GM08714 (cell line): ENCODE results near the gene IGF2.

Experiments used
- H3K4me3 ChIP-seq: fragments of 200-500 bp; sonication (Bioruptor generic); 2 replicates; pipeline ENCODE4 v1.5.1; 2014; ENCODE audit warnings: mild to moderate bottlenecking, low read length, inconsistent platforms
- ZNF274 ChIP-seq: IDR thresholded peaks from 2 replicates; pipeline ENCODE4 v1.6.1; 2012; ENCODE audit warnings: mild to moderate bottlenecking, low read depth, low read length

IGF2 gene

GRCh38 chr11:2138431-2139122, 612 bp downstream of the IGF2 start:
- no peak overlapping the region for H3K4me3 ChIP-seq
- TF ChIP-seq ZNF274, result no peak

GRCh38 chr11:2138068-2138430, 1.1 kb downstream of the IGF2 start:
- no peak for TF ChIP-seq ZNF274
- H3K4me3 ChIP-seq, result no peak overlapping the region

DNA sequence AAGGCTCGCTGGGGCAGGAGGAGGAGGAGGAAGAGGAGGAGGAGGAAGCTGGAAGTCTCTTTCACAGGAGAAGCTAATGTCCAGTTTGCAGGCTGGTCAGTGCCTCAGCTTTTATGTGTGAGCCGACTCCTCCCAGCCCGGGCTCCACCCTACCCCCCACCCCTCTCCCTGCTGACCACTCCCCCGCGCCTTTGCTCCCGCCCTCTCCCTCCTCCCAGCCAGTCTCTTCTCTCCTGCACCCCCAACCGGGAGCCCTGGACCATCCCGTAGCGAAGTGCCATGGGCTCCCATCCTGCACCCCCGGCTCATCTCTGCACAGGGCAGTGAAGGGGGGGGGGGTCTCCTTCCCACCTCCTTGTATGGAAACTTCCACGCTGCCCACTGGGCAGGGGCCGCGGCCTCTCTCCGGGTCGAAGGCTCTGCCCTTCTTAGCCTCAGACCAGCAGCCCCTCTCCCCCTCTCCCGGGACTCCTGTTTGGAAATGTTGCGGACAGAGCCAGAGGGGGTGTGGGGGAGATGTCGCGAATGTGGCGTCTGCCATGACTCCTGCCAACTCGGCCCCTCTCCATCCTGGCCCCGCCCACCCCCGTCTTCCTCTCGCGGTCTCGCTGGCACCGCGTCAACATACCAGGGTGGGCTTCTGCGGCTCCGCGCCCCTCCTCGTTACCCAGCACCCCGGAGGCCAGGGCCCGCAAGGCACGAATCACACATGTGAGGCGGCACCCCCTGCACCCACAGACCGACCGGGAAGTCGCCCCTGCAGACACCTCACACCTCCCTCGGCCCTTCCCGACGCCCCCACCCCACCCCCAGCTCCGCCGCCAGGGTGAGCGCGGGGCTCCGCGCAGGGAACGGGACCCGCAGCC, 1.8 kb downstream of the IGF2 start:
- H3K4me3 ChIP-seq, result no peak overlapping the region
- no peak for TF ChIP-seq ZNF274

DNA sequence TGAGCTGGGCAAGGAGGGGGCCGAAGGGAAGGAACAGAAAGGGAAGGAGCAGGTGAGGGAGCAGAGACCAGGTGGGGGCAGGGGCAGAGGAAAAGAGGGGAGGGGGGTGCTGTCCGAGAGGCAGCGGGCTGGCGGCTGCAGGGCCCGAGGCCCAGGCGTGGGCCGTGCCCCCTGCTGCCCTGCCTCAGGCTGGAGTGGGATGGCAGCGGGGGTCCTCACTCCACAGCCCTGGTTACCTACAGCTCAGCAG, 2.3 kb downstream of the IGF2 start:
- no peak for TF ChIP-seq ZNF274
- H3K4me3 ChIP-seq, result no peak overlapping the region

DNA sequence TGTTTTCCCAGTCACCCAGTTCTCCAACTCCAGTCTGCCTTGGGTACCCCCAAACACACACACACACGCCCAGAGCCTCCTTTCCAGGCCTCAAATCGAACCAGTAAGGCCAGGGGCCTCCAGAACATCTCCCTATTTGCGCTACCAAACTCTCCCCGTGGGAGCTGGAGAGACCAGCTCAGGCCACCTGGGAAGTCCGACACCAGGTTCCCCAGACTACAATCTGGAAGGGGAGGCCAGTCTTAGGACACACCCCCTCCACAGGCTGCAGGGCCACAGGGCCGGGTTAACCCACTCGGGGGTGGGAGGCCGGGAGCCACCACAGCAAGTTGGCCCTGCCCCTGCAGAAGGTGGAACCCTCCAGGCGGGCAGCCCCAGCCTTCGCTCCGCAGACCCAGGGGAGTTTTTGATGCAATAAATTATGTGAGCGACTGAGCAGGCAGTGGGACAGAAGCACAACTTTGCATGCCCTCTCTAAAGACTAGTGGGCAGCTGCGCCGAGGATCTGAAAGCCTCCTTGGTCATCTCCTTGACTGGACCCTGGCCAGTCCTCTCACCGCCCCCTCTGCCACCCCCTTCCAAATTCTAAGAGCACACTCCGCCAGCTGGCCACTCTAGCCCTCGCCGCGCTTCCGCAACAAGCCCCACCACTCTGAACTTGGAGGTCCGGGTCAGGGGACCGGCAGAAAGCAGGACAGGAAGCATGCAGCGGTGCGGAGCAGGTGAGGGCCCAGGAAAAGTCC, 2.8 kb downstream of the IGF2 start:
- no peak overlapping the region for H3K4me3 ChIP-seq
- no peak for TF ChIP-seq ZNF274

DNA sequence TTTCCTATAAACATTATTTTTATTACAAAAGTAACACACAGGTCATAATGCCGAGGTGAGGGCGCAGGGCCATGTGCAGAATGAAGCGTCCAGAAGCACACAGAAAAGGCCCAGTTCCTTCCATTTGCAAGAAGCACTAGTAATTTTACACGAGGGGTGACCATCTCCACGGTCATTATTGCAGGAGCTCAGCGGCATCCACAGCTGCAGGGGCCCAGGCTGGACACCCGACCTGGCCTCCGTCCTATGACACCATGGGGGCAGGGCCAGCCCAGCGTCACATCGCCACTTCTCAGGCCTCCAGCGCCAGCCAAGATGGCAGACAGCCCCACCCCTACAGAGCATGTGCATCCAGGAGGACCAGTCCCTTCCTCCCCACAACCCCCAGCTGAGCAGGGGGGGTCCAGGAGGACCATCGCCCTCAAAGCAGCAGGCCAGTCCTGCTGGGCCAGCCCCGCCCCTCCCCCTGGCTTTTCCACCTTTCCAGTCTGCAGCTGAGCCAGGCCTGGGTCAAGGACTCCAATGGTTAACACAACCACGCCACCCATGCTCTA, 3.5 kb downstream of the IGF2 start:
- no peak overlapping the region for H3K4me3 ChIP-seq
- no peak for TF ChIP-seq ZNF274

DNA sequence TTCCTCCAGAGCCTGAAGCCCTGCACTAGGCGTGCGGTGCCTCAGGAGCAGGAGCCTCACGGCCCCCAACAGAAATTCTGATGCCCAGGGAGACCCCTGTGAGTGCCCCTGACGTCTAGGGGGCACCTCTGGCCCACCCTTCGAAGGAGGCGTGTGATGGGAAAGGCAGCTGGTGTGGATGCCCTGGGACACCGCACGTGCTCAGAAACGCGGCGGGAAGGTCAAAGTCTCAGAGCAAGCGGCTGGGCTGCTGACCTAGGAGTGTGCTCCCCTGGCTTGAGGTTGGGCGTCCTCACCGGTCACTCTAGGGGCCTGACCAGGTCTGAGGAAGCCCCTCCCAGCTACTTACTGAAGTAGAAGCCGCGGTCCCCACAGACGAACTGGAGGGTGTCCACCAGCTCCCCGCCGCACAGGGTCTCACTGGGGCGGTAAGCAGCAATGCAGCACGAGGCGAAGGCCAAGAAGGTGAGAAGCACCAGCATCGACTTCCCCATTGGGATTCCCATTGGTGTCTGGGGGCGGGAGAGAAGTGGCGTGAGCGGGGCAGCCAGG, 4.1 kb downstream of the IGF2 start:
- TF ChIP-seq ZNF274, result no peak

GRCh38 chr11:2134022-2135010, 4.9 kb downstream of the IGF2 start:
- H3K4me3 ChIP-seq, result no peak overlapping the region
- no peak for TF ChIP-seq ZNF274

More for the DNA sequence above, 4.1 kb downstream of the IGF2 start:
- no peak overlapping the region for H3K4me3 ChIP-seq

DNA sequence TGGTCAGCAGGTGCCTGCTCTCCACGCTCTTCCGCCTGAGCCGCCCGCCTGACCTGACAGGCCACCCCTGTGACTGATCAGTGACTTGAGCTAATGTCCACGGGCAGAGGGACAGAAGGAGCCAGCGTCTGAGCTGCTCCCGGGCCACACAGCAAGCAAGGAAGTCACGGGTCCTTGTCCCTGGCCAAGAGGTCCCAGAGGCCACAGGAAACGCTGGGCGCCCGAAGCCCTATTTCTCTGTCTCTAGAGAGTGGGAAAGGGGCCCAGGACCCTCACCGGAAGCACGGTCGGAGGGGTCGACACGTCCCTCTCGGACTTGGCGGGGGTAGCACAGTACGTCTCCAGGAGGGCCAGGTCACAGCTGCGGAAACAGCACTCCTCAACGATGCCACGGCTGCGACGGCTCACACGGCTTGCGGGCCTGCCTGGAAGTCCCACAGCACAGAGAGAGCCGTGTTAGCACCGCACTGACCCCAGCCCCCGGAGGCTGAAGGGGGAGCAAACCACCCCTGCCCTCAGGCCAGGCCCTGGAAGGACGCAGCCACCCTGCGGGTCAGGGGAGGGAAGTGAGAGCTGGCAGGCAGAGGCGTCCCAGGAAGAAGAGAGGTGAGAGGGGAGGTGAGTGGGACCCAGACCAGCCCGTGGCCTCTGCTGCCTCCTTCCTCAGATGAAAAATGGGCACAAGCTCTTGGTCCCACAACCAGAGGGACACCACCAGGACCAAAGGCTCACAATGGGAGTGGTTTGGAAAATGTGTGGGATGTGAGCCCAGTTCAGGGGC, 5.8 kb downstream of the IGF2 start:
- no peak overlapping the region for H3K4me3 ChIP-seq
- no peak for TF ChIP-seq ZNF274

DNA sequence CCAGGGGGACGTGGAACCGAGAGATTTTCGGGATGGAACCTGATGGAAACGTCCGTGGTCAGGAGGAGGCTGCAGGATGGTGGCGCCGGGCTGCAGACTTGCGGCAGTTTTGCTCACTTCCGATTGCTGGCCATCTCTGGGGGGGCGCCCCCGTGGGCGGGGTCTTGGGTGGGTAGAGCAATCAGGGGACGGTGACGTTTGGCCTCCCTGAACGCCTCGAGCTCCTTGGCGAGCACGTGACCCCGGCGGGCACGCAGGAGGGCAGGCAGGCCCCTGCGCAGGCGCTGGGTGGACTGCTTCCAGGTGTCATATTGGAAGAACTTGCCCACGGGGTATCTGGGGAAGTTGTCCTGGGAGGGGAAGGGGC, 6.3 kb downstream of the IGF2 start:
- no peak for TF ChIP-seq ZNF274
- no peak overlapping the region for H3K4me3 ChIP-seq

GRCh38 chr11:2132246-2132645, 6.9 kb downstream of the IGF2 start:
- no peak for TF ChIP-seq ZNF274

DNA sequence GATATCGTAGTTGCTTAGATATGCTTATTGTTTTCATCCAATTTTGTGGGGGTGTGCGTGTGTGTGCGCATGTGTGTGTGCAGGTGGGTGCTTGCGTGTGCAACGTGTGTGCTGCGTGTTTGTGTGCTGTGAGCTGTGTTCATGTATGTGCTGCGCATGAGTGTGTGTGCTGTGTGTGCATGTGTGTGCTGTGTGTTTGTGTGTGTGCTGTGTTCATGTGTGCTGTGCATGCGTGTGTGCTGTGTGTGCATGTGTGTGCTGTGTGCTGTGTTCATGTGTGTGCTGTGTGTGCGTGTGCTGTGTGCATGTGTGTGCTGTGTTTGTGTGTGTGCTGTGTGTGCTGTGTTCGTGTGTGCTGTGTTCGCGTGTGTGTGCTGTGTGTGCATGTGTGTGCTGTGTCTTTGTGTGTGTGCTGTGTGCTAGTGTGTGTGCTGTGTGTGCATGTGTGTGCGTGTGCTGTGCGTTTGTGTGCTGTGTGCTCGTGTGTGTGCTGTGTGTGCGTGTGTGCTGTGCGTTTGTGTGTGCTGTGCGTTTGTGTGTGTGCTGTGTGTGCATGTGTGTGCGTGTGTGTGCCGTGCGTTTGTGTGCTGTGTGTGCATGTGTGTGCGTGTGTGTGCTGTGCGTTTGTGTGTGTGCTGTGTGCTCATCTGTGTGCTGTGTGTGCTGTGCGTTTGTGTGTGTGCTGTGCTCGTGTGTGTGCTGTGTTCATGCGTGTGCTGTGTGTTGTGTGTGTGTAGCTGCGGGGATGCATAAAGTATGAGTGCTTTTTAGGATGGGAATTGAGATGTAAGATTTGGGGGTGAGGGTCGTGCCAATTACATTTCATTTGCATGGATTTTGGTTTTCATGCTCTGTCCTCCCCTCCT, 7.6 kb downstream of the IGF2 start:
- TF ChIP-seq ZNF274, result no peak
- no peak overlapping the region for H3K4me3 ChIP-seq

More at GRCh38 chr11:2132246-2132645, 6.9 kb downstream of the IGF2 start:
- no peak overlapping the region for H3K4me3 ChIP-seq
